ENCODE data around the gene ARHGEF28. TPM values are rescaled to one million over a fixed set of nuclear protein-coding genes. Genes with fewer than 3 reads are reported as not detected.

ARHGEF28 gene
- total RNA-seq, 4 donors from 2014 or later: 12.7 to 31.2 (median 19.2) TPM

GRCh38 chr5:73693573-73694061 is 67.6 kb downstream of the ARHGEF28 start:
- Histone ChIP-seq H3K27me3 (no peaks in the 10 kb centered on the region), H3K27ac (replicated peaks in 1 of 4) (no peak overlapping the region), H3K4me3 (no peak overlapping the region), H3K36me3 (no peaks in the 10 kb centered on the region), H3K9me3 (no peaks in the 10 kb centered on the region), H3K4me1 (peaks cover 4 to 21% (median 17%) of the 10 kb centered on the region in 4 donors)
- no peak for DNase-seq (ENCODE audit: extremely low spot score)
- TF ChIP-seq EP300 (IDR thresholded peaks at IDR 0.05): no peak
- TF ChIP-seq CTCF (IDR thresholded peaks at IDR 0.05): peak; percentile 30 to 46 (median 31)
- intact Hi-C loops (cut with DNase I): no loop called here
- WGBS: 76% methylated on average over 4 of the region's 4 CpGs

GRCh38 chr5:73694089-73694488 is 68.1 kb downstream of the ARHGEF28 start:
- TF ChIP-seq POLR2A (IDR thresholded peaks at IDR 0.05; ENCODE audit: low read depth) (no peak), POLR2AphosphoS5 (IDR thresholded peaks at IDR 0.05) (no peak), EP300 (IDR thresholded peaks at IDR 0.05) (no peak), CTCF (IDR thresholded peaks at IDR 0.05) (no peak)
- H3K36me3 ChIP-seq: no peaks in the 10 kb centered on the region
- H3K4me3 ChIP-seq: no peak overlapping the region
- H3K27me3 ChIP-seq: no peaks in the 10 kb centered on the region
- H3K27ac ChIP-seq (replicated peaks in 1 of 4): no peak overlapping the region
- 65% methylated on average over 2 of the region's 2 CpGs for WGBS
- DNase-seq (ENCODE audit: extremely low spot score): no peak
- no peaks in the 10 kb centered on the region for H3K9me3 ChIP-seq
- intact Hi-C loops (cut with DNase I): no loop called here
- peaks cover 4 to 21% (median 17%) of the 10 kb centered on the region in 4 donors for H3K4me1 ChIP-seq

- no peaks in the 10 kb centered on the region for H3K36me3 ChIP-seq
- no peak overlapping the region for H3K27ac ChIP-seq (replicated peaks in 1 of 4)
- H3K4me3 ChIP-seq: no peak overlapping the region
- no peaks in the 10 kb centered on the region for H3K9me3 ChIP-seq
- H3K4me1 ChIP-seq: peaks cover 4 to 13% (median 10%) of the 10 kb centered on the region in 4 donors
- WGBS: 89% methylated on average over 3 of the region's 3 CpGs
- intact Hi-C loops (cut with DNase I): no loop called here
- H3K27me3 ChIP-seq: no peaks in the 10 kb centered on the region
- TF ChIP-seq POLR2A (IDR thresholded peaks at IDR 0.05; ENCODE audit: low read depth) (no peak), POLR2AphosphoS5 (IDR thresholded peaks at IDR 0.05) (no peak), CTCF (IDR thresholded peaks at IDR 0.05) (no peak), EP300 (IDR thresholded peaks at IDR 0.05) (no peak)
- DNase-seq (ENCODE audit: extremely low spot score): no peak
Observed at GRCh38 chr5:73698011-73698410, 72.0 kb downstream of the ARHGEF28 start.

GRCh38 chr5:73701566-73701965 is 75.6 kb downstream of the ARHGEF28 start:
- H3K27me3 ChIP-seq: no peaks in the 10 kb centered on the region
- H3K27ac ChIP-seq (replicated peaks in 1 of 4): no peak overlapping the region
- H3K36me3 ChIP-seq: no peaks in the 10 kb centered on the region
- H3K4me1 ChIP-seq: no peaks in the 10 kb centered on the region
- no peak for TF ChIP-seq CTCF (IDR thresholded peaks at IDR 0.05)
- no peak for TF ChIP-seq POLR2AphosphoS5 (IDR thresholded peaks at IDR 0.05)
- no peak for TF ChIP-seq POLR2A (IDR thresholded peaks at IDR 0.05; ENCODE audit: low read depth)
- TF ChIP-seq EP300 (IDR thresholded peaks at IDR 0.05): no peak
- WGBS: 75% methylated on average over 3 of the region's 3 CpGs
- intact Hi-C loops (cut with DNase I): no loop called here
- H3K4me3 ChIP-seq: no peak overlapping the region
- H3K9me3 ChIP-seq: no peaks in the 10 kb centered on the region
- no peak for DNase-seq (ENCODE audit: extremely low spot score)

DNA sequence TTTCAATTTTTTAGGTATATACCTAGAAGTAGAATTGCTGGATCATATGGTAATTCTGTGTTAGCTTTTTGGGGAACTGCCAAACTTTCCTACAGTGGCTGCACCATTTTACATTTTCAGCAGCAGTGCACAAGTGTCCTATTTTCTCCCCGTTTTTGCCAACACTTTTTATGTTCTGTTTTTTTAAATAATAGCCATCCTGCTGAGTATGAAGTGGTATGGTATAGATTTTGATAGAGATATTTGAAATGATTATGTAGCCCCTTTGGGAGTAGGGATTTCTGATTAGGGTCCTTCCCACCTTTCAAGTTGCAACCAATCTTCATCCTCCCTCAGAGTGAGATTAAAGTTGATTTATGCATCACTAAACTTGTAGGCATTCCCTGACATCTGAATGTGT is 76.5 kb downstream of the ARHGEF28 start:
- Histone ChIP-seq H3K27me3 (no peaks in the 10 kb centered on the region), H3K9me3 (no peaks in the 10 kb centered on the region), H3K4me3 (no peak overlapping the region), H3K4me1 (no peaks in the 10 kb centered on the region), H3K27ac (replicated peaks in 1 of 4) (no peak overlapping the region), H3K36me3 (no peaks in the 10 kb centered on the region)
- no peak for DNase-seq (ENCODE audit: extremely low spot score)
- intact Hi-C loops (cut with DNase I): no loop called here
- WGBS: 83% methylated on average over 1 of the region's 1 CpG
- TF ChIP-seq EP300 (IDR thresholded peaks at IDR 0.05): no peak
- TF ChIP-seq POLR2AphosphoS5 (IDR thresholded peaks at IDR 0.05): no peak
- TF ChIP-seq CTCF (IDR thresholded peaks at IDR 0.05): no peak
- TF ChIP-seq POLR2A (IDR thresholded peaks at IDR 0.05; ENCODE audit: low read depth): no peak
